Measurements from ENCODE around the gene FAM168A. TPM values are rescaled to one million over a fixed set of nuclear protein-coding genes. Genes with fewer than 3 reads are reported as not detected.
A peak's percentile ranks its signal among the peaks of the same experiment; 100 is the strongest.
"Not testable (repeated sequence)": the region's sequence is repeated elsewhere in the genome, so short reads cannot be mapped to it uniquely, and the experiment has no call there.

Gene FAM168A
- total RNA-seq, 1 donor from 2014 or later = 19.9 TPM

DNA sequence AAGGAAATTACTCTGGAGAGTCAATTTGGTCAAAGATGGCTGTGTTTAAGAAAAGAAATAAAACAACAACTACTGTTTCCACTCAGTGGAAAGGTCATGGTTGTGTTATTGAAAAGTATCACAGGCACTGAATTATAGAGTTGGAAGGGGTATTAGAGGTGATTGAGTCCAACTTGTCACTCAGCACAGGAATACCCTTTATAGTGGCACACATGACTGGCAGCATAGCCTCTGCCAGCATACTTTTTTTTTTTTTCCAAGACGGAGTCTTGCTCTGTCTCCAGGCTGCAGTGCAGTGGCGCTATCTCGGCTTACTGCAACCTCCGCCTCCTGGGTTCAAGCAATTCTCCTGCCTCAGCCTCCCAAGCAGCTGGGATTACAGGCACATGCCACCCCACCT, 161.1 kb downstream of the FAM168A start:
- not testable (repeated sequence) for ATAC-seq; DNase-seq (ENCODE audit: low spot score)

DNA sequence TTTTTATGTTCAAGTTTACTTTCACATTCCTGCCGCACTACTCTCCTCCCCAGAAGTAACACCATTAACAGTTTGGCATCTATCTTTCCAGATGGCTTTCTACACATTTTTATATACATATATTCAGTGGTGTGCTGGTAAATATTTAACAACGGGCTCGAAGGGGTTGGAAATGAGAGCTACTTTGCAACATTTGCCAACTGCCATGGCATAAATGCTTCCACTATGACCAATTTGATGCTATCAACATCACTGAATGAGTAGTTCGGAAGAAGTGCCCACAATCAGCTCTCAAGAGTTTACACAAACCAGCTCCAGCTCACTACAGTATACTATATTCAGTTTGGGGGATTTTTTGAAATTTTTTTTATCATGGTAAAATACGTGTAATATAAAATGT, 166.5 kb downstream of the FAM168A start:
- ATAC-seq (no peak), DNase-seq (ENCODE audit: low spot score) (no peak)

DNA sequence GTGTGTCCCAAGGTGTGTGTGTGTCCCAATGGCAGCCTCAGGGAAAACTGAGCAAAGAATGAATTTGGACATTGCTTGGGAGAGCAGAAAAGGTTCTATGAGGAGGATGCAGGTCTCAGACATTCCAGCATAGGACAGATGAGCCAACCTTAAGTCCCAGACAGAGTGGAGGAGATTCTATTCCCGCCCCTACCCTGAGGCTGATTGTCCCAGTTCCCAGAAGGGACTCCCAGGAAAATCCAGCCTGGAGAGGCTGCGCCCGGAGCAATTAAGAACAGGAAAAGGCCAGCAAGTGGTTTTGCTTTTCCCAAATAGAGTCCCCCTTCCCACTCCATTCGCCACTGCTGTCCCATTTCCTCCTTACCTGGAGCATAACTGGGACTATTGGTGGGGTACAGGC, 167.6 kb downstream of the FAM168A start:
- ATAC-seq = no peak
- no peak for DNase-seq (ENCODE audit: low spot score)

DNA sequence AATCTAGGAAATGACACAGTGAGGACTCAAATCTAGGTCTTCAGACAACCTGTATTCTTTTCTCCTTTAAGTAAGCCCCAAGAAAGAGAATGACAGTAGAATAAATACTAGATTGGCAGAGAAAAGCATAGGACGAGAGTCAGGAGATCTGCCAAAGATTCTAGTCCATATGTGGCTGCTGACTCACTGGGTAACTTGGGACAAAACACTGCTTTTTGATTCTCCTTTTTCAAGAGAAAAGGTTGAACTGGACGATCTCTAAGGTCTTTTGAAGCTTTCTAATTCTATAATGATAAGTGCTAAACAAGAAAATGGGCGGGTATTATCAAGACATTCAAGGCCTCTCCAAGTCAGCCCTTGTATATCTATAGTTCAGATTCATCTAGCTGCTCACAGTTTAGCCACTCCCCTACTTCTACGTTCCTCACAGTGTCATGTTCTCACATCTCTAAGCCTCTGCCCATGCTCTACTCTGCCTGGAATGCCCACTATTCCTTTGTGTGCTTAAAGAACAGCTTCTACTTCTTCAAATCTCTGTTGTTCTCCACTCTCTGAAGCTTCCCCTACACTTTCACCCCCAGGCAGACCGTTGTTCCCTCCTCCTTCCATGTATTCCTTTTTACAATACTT, 168.7 kb downstream of the FAM168A start:
- no peak for DNase-seq (ENCODE audit: low spot score)
- ATAC-seq = no peak

DNA sequence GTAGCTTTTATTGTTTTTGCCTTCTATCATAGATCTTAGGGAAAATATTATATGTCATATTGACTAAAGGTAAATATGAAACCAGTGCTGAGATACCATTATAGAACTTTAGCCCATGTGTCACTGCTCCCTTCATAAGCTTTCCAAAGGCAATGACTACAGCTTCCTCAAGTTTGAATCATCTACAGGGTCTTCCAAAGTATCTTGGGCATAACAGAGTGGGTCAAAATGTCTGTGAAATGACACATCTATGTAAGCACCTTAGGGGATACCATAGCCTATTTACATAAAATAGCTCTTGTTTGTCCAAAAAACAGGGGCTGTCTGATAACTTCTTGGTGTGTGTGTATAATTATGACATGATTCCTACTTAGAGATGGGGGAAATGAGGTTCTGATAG, 169.2 kb downstream of the FAM168A start:
- no peak for DNase-seq (ENCODE audit: low spot score)
- no peak for ATAC-seq

DNA sequence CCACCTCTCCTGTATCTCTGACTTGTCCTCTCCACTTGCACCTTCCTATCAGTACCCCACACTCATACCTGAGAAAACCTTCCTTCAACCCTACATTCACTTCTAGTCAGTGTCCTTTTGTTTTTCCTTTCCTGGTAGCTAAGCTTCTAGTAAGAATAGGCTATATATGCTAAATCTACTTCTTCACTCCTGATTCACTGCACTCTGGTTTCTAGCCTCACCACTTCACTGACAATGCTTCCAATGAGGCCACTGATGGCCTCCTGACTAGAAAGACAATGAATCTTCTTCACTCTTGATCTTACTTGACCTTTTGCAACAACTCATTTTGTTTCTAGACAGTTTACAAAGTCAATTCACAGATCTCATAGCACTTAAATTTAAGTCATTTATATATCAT, 169.7 kb downstream of the FAM168A start:
- ATAC-seq = no peak

DNA sequence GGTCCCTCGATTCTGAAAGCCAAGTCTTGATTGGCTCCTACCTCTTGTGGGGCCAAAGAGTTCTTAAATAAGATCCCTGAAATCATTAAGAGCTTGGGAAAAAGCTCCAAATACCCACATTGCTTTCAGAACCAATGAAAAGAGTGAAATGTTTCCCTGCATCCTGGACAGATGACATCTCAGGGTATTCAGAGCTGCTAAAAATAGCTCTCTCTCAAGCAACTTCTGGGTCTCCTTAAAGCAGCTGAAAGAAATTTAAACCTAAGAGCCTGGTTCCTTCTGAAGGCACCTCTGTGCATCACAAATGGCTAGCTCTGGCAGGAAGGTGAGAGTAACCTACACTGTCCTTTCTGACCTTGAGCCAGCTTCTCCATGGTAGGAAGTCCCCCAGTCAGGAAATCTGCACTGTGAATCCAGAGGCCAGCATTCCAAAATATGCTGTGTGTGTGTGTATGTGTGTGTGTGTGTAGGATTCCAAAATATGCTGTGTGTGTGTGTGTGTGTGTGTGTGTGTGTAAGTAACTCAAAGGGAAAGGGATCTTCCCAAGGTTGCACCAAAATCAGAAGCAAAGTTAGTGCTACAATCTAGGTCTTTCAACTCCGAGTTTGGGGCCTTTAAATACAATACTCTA, 171.6 kb downstream of the FAM168A start:
- no peak for DNase-seq (ENCODE audit: low spot score)
- ATAC-seq = no peak

More for the DNA sequence above, 169.7 kb downstream of the FAM168A start:
- no peak for DNase-seq (ENCODE audit: low spot score)

DNA sequence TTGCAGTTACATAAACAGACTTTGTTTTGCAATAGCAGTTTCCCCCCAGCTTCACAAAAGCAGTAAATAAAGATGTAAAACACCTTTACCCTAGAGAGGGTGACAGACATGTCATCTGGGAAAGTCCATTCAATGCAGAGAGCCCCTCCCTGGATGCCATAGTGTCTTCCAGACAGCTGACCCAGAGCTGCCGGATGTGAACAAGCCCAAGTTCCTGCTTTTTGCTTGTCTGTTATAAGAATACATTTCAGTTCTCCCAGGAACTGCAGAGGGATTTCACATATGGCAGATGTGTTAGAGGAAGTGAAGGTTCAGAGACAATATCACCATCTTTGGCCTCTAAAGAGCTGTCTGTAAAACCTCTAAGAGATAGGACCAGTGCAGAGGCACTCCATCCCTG, 172.8 kb downstream of the FAM168A start:
- no peak for DNase-seq (ENCODE audit: low spot score)

DNA sequence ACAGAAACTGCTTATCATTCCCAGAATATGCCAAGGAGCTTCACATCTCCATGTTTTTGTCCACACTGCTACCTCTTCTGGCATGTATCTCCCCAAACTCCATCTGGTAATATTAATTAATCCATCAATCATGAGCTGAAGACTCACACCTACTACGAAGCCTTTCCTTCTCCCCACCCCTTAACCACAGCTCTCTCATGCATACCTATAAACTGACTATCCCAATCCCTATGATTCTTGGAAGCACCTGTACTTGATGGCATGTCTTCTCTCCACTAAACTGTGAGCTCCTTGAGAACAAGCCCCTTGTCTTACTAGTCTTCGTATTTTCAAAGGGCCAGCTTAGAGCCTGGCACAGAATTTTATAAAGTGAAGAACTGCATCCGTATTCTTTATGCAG, 174.4 kb downstream of the FAM168A start:
- ATAC-seq (no peak), DNase-seq (ENCODE audit: low spot score) (no peak)

More for the DNA sequence above, 172.8 kb downstream of the FAM168A start:
- ATAC-seq = peak; percentile 33

DNA sequence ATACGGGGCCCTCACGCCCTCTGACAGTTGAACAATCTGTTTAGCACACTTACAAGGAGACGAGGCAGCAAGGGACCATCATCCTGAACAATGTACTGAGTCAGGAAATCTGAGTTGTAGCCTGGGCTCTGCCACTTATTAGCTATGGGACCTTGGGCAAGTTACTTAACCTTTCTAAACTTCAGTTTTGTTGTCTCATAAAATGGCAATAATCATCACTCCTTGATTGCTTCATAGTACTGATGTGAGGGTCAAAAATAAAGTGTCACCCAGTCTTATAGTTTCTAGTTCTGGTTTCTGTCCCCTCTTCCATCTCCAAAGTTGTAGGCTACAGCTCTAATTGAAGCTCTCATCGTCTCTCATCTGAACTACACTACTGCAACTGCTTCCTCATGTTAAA, 175.0 kb downstream of the FAM168A start:
- DNase-seq (ENCODE audit: low spot score) (no peak), ATAC-seq (no peak)

DNA sequence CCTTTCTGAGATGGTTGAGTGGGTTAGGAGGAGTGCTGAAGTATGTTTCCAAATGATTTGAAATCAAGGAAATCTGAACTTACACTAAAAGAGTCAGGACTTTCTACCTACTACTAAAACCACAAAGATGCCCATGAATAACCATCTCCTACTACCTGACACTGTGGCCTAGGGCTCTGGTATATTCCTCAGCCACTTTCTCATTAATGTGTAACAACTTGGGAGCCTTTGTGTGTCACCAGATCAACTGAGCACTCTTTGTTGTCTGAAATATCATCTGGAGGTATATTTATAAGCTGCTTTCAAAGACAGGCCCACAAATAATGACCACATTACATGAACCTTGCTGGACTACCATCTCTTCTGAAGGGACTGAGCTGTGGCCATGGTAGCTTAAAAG, 177.8 kb downstream of the FAM168A start:
- DNase-seq (ENCODE audit: low spot score) = no peak
- ATAC-seq = no peak

DNA sequence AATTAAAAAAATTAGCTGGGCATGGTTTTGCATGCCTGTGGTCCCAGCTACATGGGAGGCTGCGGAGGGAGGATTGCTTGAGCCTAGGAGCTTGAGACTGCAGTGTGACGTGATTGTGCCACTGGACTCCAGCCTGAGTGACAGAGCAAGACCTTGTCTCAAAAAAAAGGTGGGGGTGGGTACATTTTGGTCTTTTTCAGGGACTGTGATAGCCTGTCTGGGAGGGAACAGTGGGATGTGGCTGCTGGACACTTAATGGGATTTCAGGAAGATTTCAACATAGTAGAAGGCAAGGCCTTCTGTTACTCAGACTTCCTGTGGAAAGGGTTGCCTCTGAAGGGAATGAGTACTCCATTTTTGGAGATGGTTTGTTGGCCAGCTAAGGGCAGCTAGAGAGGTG, 181.1 kb downstream of the FAM168A start:
- DNase-seq (ENCODE audit: low spot score) (no peak), ATAC-seq (no peak)

DNA sequence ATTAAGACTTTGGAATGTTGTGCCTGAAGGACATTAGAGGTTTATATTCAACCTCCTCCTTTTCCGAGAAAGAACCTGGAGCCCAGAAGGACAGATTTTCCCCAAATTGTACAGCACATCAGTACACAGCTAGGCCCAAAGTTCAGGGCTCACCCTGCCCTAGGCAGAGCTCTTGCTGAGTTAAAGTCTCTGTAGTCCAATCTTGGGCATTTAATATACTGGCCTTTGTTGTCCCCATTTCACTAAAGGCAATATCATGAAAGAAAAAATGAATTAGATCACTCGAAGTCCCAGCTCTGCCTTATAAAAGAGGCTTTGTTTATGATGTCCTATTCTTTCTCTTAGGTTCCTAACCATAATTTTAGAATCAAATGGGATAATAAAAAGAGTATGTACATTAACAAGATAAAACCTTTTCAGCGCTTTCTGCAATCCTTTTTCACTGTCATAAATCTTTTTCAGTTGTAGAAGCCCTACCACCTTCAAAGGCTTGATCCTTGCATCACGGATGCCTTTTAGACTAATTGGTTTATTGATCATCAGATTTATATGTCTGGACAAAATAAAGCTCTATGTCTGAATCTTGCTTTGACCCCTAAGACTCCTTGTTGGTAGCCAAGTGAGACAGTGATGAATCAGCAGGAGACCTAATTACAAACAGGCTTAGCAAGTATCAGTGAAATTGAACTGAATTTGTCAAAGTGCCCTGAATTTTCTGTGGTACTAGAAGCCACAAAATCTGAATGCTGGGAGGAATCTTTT, 181.9 kb downstream of the FAM168A start:
- ATAC-seq (no peak), DNase-seq (ENCODE audit: low spot score) (no peak)

DNA sequence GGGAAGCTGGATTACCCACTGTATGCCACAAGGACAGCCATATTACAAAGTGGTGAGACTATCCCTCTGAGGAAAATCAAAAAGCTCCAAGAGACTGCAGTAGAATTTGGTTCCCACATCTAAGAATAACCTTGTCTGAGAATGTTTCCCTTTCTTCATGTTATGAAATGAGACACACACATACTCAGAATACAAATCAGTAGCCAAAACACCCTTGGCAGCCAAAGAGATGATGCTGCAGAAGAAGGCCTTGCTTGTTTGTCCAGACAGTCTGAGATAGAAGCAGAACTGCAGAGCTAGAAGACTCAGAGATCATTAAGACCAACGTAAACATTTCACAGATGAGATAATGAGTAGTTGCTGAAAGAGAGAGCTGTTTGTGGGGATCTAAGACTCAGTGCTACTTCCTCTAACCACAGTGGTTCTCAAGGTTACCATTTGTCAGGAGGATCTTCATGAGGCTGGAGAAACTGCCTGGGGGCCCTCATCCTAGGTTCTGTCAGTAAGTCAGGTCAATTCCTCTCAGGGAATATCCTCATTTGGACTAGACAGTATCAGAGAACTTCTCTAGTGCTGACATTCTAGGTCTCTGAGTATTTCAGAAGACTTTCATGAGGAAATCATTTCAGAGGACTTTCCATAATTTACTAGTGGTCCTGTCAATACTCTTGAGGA, 182.8 kb downstream of the FAM168A start:
- no peak for ATAC-seq
- DNase-seq (ENCODE audit: low spot score) = no peak

DNA sequence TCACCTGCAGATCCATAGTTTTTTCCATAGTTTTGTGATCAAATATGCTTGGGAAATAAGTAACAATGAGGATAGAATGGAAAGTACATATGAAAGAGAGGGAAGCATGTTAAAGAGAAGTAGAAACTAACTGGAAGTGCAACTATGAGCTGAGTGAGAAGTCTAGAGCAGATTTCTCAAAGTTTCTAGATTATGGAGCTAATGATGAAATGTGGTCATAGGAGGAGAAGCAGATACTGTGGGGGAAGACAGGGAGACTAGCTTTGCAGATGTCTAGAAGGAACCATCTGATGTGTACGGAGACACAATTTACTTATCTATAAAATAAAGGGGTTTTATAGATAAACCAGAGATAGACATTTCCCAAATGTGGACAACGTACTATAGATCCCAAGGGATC, 184.7 kb downstream of the FAM168A start:
- no peak for ATAC-seq
- DNase-seq (ENCODE audit: low spot score) = no peak

DNA sequence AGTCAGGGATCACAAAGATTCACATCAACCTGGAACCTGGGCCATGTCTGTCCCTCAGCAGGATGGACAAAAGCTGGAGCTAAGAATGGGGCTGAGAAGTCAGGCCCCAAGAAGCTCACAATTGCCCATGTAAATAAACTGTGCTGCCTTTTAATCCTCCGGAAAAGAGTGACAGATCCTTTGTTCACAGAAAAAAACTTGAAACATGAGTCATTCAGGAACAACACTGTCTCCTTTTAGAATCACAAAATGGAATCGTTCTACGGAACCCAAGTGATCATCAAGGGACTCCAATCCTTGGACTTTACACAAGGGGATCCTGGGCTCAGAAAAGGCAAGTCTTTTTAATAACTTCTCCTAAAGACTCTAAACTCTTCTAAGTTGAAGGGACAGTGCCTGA, 185.6 kb downstream of the FAM168A start:
- ATAC-seq = no peak
- DNase-seq (ENCODE audit: low spot score) = no peak

DNA sequence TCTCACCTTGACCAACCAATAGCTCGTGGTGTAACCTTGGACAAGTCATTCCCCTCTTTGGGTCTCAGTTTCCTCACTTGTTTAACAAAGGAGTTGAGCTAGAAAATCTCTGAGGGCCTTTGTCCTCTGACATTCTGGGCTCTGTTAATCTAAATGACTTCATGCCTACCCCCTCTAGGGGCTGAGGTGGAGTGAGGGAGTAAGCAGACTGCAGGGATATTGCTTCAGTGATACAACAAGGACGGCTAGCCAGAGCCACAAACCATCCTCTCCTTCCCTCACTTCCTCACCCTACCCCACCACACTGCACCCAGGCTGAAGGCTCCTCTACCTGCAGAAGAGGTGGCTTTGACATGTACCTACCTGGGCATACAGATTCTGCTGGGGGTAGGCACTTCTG, 186.9 kb downstream of the FAM168A start:
- ATAC-seq (no peak), DNase-seq (ENCODE audit: low spot score) (no peak)

DNA sequence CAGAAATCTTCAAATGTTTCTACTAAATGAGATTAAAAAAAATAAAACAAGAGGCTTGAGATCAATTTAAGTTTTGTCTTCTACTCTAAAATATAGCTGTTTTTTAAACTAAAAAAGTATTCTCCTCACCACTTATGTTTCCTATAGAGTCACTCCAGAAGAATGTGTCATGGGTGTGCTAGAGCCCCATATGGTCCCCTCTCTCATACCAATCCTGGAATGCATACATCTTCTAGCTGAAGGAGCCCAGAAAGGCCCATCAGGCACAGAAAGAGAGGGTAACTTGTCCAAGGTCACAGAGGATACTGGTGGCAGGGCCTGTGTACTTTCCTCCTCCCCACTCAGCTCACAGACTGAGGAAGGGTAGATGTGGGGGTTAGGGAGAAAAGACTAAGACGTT, 187.3 kb downstream of the FAM168A start:
- ATAC-seq (no peak), DNase-seq (ENCODE audit: low spot score) (no peak)

DNA sequence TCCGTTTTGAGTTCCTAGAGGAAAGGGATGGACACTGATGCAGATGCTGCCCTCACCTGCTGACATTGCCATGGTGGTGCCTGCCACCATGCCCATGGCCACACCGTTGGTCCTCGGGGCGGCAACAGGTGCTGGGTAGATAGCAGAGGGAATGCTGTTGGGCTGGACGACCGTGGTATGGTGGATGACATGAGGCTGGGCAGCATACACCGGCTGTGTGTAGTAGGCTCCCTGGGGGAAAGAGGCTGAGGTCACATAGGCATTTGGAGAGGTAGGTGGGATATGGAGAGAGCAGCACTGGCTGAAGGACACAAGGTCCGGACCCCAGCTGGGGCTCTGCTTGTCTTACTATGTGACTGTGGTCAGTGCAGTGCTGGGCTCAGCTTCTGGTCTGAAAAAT, 188.5 kb downstream of the FAM168A start:
- no peak for DNase-seq (ENCODE audit: low spot score)
- peak; percentile 10 for ATAC-seq

DNA sequence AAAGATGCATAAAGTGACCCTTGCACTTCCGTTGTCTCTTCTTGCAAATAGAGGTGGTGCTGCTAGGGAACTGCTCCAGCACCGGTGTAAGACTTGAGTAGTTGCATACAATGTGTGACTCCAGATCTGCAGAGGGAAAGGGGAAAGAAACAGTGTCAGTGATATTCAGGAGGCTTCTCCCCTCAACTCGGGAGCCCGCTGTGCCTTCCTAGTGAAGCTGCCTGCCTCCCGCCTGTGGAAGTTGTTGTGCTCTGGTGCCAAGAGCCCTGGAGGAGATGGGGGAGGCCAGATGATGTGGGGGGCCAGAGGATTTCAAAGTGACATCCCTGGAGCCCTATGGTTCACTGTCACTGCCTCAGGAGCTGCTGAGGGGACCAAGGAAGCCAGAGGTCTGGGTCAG, 191.3 kb downstream of the FAM168A start:
- no peak for ATAC-seq
- DNase-seq (ENCODE audit: low spot score) = no peak

DNA sequence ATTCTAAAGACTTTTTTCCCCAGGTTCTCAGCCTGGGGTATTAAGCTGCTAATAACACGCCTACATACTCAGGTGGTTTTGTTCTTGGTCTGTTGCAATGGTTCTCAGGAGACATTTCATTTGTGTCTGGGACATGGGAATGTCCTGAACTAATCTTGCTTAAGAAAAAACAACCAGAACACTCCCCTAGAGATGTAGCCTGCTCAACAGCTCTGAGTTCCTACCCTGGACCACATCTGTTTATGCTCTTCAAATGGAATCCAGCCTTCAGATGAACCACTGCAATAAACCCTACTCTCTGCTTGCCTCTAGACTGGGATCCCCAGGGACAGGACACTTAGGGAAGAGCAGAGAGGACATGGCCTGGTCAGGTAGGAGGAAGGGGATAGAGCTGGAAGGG, 191.8 kb downstream of the FAM168A start:
- DNase-seq (ENCODE audit: low spot score) (no peak), ATAC-seq (no peak)

DNA sequence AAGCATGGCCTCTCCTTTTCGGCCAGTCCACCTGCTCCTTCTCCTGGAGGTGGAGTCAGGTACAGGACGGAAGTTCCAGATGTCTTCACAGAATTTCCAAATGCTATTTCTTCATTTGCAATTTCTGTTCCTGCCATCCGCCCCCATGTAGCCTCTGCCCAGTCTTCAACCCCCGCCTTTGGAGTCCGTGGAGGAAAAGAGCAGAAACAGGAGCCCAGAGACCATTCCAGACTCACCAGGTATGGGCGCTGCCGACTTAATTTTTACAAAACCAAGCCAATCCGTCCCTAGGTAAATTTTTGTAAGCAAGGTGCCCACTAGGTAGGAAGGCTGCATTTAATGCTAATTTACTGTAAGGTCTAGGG, 192.8 kb downstream of the FAM168A start:
- ATAC-seq (no peak), DNase-seq (ENCODE audit: low spot score) (no peak)

Measured in left lobe of liver (tissue), 2 donors.